G401.6 (cell line): ENCODE data around the gene PSMB3.
"Not testable (repeated sequence)": the region's sequence is repeated elsewhere in the genome, so short reads cannot be mapped to it uniquely, and the experiment has no call there.

ENCODE experiments used
- FAIRE-seq: peaks from 2 replicates; lab custom pipeline; 2012; peaks lifted over from hg19 to GRCh38; lab: Jason Lieb, UNC

Gene PSMB3

DNA sequence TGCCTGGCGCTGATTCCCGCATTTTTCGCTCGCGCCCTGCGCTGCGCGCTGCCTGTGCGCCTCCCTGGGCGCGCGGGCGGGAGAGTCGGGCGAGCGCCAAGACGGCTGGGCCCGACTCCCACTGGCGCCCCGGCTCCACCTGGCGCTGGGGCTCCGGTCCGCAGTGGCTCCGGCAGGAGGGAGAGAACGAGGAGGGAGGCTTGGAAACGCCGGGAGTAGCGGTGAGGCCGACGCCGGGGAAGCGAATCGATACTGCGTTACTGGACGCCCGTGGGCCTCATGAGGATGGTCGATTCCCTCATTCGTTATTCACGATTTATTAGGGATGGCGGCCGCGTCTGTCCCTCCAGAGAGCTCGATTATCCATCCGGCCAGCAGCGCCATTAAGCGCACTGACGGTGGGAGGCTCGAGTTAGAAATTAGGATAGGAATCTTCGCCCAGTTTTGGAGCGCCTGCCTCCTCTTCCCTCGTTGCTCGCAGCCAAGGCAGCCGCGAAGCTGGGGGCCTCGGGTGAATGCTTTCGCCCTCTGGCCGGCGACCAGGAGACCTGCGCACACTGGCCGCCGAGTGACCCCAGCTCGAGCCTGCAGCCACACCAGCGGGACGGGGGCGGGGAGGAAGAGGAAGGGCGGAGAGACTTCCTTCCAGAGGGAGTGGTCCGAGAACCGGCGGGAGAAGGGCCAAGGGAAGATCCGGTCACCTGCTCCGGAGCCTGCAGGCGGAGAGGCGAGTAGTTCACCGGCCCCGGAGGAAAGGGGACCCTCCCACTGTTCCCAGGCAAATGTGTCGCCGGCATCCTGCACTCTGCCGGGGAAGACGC, 3.1 kb upstream of the PSMB3 start:
- no peak for FAIRE-seq

DNA sequence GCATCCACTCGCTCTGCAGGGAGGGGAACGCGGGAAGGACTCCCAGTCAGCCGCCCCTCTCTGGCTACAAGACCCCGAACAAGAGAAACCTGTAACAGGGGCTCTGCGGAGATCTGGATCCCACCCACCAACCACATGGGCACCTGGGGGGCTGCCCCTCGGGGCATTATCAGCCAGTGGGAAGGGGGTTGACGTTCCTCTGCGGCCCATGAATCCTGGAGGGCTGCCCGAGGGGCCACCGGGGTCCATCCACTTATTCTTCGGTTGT, 2.6 kb upstream of the PSMB3 start:
- no peak for FAIRE-seq

DNA sequence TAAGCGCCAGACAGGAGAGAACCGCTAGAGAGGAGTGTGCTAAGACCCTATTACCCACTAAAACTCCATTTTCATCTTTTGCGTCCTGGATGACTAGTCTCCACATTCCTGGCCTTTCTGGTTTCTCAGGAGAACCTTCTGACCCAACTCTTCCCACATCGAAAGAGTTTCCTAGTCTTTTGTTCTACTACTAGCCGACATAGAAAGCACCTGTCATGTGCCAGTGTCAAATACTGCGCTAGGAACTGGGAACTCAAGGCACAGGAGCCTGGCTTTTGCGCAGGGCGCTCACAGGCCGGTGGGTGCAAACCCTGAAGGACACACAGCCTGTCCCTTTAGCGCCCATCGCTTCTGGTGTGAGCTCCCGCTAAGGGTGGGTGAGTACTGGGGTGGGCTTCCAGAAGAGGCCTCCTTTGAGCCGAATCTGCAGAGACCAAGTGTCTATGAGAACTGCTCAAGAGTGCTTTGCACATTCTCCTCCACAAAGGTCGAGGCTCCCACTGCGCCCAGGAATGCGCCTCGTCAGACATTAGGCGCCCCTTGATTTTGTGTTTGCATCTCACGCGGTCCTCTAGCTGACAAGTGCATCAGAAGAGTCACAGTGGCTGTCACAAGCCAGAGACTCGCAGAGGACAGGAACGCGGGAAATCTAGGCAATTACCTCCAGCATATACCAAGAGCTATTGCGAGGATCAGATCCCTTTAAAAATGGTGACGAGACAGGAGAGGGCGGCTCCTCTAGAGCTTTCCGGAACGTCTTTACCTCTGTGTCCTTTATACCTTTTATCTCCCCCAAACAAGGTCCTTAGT, 2.0 kb upstream of the PSMB3 start:
- FAIRE-seq, result no peak

DNA sequence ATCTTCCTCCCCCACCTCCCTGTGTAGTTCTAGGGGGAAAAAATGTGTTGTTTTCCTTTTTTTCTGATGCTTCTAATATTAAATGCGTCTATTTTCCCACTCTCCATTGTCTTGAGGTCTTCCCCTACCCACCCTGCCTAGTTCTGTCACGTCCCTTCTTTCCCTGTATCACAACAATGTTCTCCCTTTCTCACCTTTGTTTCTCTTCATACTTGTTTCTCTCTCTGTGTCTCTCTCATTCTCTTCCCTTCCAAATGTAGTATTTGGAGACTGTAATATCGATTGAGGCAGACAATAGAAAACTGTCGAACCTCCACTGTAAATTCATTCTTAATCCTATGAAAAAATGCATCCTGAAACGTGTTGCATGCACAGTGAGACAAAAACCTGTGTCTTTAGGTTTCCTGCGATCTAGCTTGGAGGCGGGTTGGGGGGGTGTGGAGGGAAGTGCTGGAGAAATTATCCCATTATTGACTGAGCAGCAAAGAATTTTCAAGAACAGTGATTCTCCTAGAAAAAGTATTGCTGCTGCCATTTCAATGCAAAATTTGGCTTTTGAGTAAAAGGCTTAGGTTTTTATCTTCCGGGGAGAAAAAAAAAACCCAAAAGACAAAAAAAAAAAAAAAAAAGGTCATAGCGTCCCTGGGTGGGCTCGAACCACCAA, 1.3 kb upstream of the PSMB3 start:
- no peak for FAIRE-seq

DNA sequence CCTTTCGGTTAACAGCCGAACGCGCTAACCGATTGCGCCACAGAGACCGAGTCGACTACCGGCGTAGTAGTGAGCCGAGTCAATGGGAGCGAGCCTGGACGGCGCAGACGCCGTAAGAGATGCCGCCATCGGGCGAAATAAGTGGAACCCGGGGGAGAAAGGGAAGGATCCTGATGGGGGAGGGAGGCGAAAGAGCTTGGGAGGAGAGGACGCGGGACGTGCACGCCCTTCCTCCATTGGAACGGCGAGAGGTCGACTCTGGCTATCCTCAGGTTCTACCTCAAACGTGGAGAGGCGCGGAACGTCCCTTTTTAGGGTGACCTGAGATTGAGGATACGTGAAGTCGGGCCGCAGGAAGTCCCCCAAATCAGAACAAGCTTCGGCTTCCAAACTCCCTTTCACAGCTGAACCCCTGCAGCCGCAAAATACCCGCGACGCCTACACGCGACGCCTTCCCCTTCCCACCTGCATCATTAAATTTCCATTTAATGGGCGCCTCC, 683 bp upstream of the PSMB3 start:
- no peak for FAIRE-seq

DNA sequence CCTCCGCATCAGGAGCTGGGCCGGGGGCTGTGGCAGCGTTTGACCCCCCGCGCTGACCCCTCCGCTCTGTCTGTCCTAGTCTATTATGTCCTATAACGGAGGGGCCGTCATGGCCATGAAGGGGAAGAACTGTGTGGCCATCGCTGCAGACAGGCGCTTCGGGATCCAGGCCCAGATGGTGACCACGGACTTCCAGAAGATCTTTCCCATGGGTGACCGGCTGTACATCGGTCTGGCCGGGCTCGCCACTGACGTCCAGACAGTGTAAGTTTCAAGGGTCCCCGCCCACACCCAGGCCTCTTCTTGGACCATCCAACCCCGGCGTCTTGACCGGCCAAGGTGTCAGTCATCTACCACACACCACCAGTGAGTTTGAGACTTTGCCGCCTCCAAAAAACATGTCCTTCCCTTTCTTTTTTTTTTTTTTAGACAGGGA, 548 bp downstream of the PSMB3 start:
- FAIRE-seq, result no peak

DNA sequence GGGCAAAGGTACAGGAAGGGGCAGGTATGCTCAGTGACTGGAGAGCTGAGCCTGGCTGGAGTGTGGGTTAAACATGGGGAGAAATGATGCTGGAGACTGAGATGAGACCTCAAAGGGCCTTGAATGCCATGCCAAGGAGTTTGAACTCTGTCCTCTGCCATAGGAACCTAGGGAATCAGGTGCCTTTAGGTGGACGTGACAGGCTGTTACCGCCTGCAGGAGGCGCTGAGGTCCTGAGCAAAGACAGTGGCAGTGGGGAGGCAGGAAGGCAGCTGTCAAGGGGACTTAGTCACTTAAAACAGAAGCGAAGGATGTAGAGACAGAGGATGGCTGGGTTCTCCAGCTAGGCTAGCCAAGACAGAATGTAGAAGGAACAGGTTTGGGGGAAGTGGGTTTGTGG, 9.1 kb downstream of the PSMB3 start:
- no peak for FAIRE-seq

DNA sequence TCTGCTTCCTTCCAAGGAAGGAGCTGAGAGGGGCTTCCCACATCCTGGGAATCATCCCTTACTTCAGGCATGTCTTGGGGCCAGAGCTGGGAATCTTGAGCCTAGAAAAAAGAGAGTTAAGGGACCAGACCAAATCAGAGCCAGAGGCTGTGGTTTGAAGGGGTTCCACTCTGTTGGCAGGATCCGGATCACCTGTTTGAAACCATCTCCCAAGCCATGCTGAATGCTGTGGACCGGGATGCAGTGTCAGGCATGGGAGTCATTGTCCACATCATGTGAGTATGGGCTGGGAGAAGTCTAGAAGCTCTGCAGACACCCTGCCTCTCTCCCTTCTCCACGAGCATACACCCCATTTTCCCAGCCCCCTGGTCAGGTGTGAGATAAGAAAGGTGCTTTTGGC, 9.7 kb downstream of the PSMB3 start:
- no peak for FAIRE-seq

DNA sequence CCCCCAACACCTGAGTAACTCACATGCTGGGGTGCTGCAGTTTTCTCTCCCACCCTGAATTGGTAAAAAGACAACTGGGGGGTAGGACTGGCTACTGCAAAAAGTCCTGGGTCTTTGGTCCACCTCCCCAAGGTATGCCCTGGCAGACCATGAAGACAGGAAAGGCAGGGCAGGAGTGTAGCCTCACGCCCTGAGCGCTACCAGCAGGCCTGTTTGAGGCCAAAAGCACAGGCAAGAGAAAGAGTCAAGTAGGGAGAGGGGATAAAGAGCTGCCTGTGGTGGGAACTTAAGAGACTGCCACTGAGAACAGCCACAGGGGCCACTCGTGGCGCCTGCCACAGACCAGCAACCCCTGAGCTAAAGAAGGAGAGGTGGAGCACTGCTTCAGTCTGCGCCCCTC, 13.8 kb downstream of the PSMB3 start:
- no peak for FAIRE-seq

DNA sequence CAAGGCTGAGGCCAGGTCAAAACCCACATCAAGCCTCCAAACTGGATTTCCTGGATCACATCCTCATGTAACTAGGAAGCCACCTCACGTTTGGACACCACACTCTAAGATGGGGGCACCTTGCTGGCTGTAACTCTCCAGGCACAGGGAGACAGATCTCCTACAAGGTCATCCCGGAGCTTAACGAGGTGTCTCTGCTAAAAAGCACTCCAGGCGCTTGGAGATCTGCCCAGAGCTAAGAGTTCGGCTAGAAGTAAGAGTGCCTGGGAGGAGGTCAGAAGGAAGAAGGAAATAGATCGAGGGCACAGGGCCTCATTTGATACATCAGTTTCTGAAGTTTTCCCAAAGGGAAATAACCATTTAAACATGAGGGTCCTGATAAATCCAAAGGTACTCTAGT, 15.9 kb downstream of the PSMB3 start:
- no peak for FAIRE-seq

DNA sequence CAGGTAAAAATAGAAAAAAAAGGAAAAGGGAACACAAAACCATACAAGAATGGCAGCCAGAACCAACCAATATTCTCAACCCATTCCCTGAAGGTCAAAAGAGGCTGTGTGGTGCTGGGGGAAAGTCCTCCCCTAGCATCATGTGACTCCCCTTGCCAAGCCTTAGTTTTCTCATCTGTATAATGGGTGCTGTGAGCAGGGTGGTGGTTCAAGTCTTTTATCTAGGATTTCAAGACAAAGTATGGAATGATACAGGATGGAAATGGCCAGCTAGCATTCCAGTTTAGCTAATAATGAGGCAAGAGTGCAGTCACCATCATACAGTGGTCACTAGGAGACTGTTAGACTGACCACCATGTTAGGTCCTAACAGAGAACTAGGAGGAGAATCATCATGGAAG, 20.7 kb downstream of the PSMB3 start:
- no peak for FAIRE-seq

DNA sequence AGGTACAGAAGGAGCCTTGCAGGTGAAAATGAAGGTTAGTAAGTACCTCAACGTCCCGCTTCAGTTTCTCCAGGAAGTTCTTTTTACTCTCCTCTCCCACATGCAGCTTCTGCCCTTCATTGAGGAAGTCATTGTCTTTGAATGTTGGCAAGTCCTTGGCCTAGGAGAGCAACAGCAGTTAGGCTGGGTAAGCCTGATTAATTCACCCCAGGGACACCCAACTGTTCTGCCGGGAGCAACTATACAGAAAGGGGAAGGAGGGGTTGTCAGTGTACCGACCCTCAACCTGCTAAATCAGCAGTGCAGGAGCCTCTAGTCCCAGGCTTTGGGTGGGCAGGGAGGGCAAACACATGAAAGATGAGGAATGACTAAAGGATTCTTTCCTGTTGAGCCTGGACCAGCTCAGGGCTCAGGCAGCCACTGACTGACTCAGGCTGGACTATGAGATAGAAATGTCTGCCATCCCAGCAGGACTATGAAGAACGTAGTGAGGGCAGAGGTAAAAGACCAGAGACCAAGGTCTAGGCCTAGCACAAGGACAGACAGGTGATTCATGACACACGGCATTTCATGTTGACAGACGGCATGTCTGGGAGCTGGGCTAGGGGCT, 25.2 kb downstream of the PSMB3 start:
- FAIRE-seq, result no peak

DNA sequence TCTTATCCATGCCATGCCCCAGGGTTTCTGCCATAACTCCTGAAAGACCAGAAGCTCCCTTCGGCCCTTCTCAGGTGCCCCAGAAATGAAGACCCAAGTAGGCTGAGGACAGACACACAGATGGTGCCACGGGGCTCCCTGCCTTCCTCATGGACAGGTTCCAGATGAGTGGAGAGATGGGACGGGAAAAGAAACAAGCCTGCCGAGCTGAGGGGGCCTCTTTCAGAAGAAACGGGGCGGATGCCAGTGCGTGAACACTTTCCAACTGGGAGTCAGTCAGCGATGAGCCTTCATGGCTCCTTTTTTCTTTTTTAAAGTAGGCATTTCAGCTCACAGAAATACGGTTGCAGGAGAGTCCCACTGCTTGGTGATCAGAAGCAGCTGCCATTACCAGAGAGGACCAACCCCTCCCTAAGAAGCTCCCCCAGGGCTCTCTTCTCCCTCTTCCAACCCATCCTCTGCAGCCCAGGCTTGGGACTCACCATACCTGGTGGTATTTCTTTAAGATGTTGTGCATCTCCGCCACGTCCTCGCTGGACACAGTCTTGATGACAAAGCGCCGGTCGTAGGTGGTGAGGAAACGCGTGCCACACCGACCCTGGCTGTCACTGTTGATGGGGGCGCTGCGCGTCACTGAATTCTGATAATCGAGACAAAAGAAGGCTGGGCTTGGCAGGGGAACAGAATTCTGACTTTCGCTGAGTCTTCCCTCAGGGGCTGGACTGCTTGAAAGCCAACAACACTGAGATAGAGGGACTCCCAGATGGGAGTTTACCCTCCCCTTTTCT, 27.6 kb downstream of the PSMB3 start:
- no peak for FAIRE-seq

DNA sequence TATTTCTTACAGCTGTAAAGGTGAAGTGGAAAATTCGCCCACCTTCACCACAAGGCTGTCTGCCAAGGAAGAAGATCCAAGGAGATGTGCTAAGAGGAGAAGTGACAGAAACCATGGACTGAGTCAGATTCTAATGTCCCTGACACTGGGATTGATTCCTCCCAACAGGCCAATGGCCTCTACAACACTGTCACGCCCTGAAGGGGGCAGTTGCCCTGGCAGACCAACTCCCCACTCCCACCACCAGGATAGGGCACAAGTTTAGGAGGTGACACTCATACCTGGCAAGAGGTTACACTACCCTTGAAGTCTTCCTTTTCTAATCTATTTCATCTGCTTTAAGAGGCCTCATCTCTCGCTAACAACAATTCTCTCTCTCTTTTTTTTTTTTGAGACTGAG, 30.7 kb downstream of the PSMB3 start:
- FAIRE-seq, result no peak

DNA sequence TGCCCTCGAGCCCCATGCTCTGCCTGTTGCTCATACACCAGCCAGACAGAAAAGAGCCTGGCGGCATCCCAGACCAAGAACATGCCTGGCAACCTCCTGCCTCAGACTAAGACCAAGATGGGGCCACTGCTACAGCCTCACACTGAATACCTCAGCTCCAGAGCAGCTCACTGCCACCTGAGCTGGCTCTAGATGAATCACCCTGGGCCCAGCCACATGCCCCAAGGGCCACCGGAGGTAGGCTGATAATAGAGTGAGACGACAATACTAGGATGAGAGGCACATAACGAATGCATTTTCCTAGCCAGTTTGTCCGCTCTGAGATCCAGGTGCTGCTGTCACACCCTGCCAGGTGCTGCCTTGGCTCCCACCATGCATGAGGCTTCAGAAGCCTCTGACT, 33.8 kb downstream of the PSMB3 start:
- no peak for FAIRE-seq

DNA sequence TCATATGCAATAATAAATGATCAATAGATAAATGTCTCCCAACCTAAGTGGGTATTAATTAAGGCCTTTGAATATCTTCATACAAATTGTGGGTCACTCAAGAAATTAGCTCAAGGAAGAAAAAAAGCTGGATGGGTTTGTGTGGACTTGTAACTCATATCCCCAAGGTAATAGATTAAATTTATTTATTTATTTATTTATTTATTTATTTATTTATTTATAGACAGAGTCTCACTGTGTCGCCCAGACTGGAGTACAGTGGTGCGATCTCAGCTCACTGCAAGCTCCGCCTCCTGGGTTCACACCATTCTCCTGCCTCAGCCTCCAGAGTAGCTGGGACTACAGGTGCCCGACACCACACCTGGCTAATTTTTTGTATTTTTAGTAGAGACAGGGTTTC, 35.5 kb downstream of the PSMB3 start:
- not testable (repeated sequence) for FAIRE-seq

DNA sequence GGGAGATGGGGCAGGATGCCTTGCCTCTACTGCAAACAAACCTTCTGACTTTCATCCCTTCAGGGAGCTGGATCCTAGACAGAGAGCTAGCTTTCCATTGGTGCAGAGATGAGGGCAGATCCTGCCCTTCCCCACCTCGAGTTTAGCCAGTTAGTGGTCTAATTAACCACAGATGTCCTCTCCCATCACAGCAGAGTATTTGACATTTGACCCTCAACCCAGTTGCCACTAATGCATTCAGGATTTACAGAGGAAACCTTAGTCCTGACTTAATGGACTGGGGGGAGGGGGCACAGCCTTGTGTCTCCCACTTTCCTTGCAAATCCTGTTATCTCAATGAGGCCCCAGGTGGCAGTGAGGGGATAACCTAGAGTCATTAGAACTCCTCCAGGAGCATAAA, 36.6 kb downstream of the PSMB3 start:
- FAIRE-seq, result no peak

DNA sequence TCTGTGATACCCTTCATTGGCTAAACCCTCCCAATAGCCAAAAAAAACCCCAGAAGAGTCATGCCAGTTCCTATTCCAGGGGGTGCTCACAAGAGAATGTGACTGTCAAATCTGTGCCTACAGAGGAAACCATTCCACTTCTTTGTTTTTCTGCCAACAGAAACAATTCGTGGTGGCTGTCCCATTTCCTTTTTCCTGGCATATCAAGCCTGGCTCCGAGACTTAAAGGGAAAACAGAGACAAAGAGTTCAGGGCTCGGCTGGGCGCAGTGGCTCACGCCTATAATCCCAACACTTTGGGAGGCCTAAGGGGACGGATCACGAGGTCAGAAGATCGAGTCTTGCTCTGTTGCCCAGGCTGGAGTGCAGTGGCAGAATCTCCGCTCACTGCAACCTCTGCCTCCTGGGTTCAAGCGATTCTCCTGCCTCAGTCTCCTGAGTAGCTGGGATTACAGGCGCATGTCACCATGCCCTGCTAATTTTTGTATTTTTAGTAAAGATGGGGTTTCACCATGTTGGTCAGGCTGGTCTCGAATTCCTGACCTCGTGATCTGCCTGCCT, 37.7 kb downstream of the PSMB3 start:
- FAIRE-seq, result not testable (repeated sequence)

DNA sequence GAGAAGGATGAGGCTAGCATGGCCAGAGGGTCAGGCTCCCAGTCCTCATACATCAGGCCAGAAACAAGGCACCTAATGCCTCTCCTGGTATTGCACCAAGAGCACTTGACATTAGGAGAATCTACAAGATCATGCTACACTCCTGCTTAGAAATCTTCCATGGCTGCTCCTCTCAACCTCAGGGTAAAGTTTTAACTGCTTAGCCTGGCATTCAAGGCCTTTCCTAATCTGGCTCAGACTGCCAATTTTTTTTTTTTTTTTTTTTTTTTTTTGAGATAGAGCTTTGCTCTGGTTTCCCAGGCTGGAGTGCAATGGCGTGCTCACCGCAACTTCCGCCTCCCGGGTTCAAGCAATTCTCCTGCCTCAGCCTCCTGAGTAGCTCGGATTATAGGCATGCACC, 38.6 kb downstream of the PSMB3 start:
- no peak for FAIRE-seq

DNA sequence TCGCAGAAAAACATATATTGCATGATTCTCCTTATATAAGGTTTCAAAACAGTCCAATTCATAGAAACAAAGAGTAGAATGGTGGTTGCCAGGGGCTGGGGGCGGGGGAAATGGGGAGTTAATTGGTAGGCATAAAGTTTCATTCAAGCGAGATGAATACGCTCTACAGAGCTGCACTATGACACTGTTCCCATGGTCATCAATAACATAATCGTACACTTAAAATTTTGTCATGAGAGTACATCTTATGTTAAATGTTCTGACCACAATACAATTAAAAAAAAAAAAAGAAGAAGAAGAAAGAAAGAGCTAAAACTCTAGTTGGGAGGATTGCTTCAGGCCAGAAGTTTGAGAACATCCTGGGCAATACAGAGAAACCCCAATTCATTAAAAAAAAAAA, 41.7 kb downstream of the PSMB3 start:
- no peak for FAIRE-seq

DNA sequence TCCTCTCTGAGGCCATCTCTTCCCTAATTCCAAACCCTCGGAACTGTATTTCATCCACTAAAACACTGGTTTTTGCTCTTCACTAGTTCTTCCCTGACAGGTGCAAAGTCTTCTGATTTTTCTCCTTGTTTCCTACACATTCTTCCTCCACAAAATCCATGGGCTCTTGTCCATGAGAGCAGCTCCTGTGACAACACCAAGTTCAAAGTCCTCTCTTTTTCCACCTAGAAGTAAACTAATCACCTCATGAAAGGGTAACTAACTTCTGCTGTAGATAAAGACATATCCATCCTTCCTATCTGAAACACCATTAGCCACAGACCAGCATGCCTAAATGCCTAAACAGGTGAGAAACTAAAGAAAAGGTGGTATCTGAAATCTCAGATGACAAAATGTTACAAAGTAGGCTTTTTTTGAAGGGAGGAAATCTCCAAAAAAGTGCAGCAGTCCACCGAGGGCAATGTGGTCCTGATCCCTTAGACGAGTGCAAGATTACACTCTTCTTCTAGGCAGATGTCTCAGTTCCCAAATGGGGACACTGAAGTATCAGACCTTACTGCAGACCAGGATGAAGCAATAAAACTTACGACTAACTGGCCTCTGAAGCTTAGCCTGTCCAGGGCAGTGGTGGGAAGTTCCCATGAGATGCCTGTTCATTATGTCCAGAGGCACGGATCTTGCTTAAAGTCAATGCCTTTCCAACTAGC, 44.1 kb downstream of the PSMB3 start:
- FAIRE-seq, result no peak
